T-helper 2 cell treated with Interferon-gamma antibody and Interleukin-4, amounts not matched to agents 5 μg/mL and 100 μg/mL, for 36 hours (primary cell): ENCODE measurements around the gene MED15.

Experiments used
- DNase-seq: peaks from one replicate; pipeline ENCODE4 v3.0.0; 2021; ENCODE audit warnings: low spot score
- H3K27ac Mint-ChIP-seq: one replicate; pipeline ENCODE4 v1.8.0; 2021; ENCODE audit warnings: mild to moderate bottlenecking, mixed read lengths
- H3K27me3 Mint-ChIP-seq: one replicate; pipeline ENCODE4 v1.8.0; 2021; ENCODE audit warnings: low read depth, mixed read lengths
- H3K36me3 Mint-ChIP-seq: one replicate; pipeline ENCODE4 v1.8.0; 2021; ENCODE audit warnings: low read depth, mixed read lengths
- H3K4me1 Mint-ChIP-seq: one replicate; pipeline ENCODE4 v1.8.0; 2021; ENCODE audit warnings: low read depth, mixed read lengths
- H3K4me3 Mint-ChIP-seq: one replicate; pipeline ENCODE4 v1.8.0; 2022; ENCODE audit warnings: mild to moderate bottlenecking, moderate library complexity, mixed read lengths
- H3K9me3 Mint-ChIP-seq: one replicate; pipeline ENCODE4 v1.8.0; 2021; ENCODE audit warnings: mixed read lengths

MED15 gene

GRCh38 chr22:20577549-20577975 is 70.2 kb downstream of the MED15 start:
- Mint-ChIP-seq H3K27ac (peak overlapping the region; percentile 79), H3K4me1 (peaks cover 14% of the 10 kb centered on the region), H3K27me3 (no peaks in the 10 kb centered on the region), H3K4me3 (peak overlapping the region; percentile 13), H3K36me3 (peaks cover 43% of the 10 kb centered on the region), H3K9me3 (no peaks in the 10 kb centered on the region)
- DNase-seq, result no peak

GRCh38 chr22:20578192-20578591 is 70.8 kb downstream of the MED15 start:
- peaks cover 40% of the 10 kb centered on the region for H3K36me3 Mint-ChIP-seq
- DNase-seq, result no peak
- H3K4me3 Mint-ChIP-seq, result no peak overlapping the region
- H3K27me3 Mint-ChIP-seq, result no peaks in the 10 kb centered on the region
- H3K9me3 Mint-ChIP-seq, result no peaks in the 10 kb centered on the region
- no peak overlapping the region for H3K27ac Mint-ChIP-seq
- H3K4me1 Mint-ChIP-seq, result peaks cover 14% of the 10 kb centered on the region

GRCh38 chr22:20578707-20579106 is 71.3 kb downstream of the MED15 start:
- H3K4me1 Mint-ChIP-seq, result peaks cover 14% of the 10 kb centered on the region
- H3K27me3 Mint-ChIP-seq, result no peaks in the 10 kb centered on the region
- DNase-seq, result no peak
- no peak overlapping the region for H3K4me3 Mint-ChIP-seq
- H3K36me3 Mint-ChIP-seq, result peaks cover 37% of the 10 kb centered on the region
- no peaks in the 10 kb centered on the region for H3K9me3 Mint-ChIP-seq
- H3K27ac Mint-ChIP-seq, result no peak overlapping the region

- no peak overlapping the region for H3K4me3 Mint-ChIP-seq
- H3K27me3 Mint-ChIP-seq, result no peaks in the 10 kb centered on the region
- H3K4me1 Mint-ChIP-seq, result peaks cover 14% of the 10 kb centered on the region
- H3K9me3 Mint-ChIP-seq, result no peaks in the 10 kb centered on the region
- no peak for DNase-seq
- H3K27ac Mint-ChIP-seq, result peak overlapping the region; percentile 26
- H3K36me3 Mint-ChIP-seq, result peaks cover 38% of the 10 kb centered on the region
Measured at GRCh38 chr22:20579273-20580120, 72.1 kb downstream of the MED15 start.

GRCh38 chr22:20580179-20580578 is 72.8 kb downstream of the MED15 start:
- Mint-ChIP-seq H3K27me3 (no peaks in the 10 kb centered on the region), H3K4me1 (peaks cover 14% of the 10 kb centered on the region), H3K36me3 (peaks cover 34% of the 10 kb centered on the region), H3K4me3 (no peak overlapping the region), H3K9me3 (no peaks in the 10 kb centered on the region), H3K27ac (peak overlapping the region; percentile 26)
- DNase-seq, result no peak

GRCh38 chr22:20580611-20581502 is 73.4 kb downstream of the MED15 start:
- peaks cover 14% of the 10 kb centered on the region for H3K4me1 Mint-ChIP-seq
- H3K9me3 Mint-ChIP-seq, result no peaks in the 10 kb centered on the region
- no peaks in the 10 kb centered on the region for H3K27me3 Mint-ChIP-seq
- H3K27ac Mint-ChIP-seq, result no peak overlapping the region
- no peak overlapping the region for H3K4me3 Mint-ChIP-seq
- no peak for DNase-seq
- H3K36me3 Mint-ChIP-seq, result peaks cover 36% of the 10 kb centered on the region

GRCh38 chr22:20581503-20582170 is 74.2 kb downstream of the MED15 start:
- H3K27me3 Mint-ChIP-seq, result no peaks in the 10 kb centered on the region
- no peaks in the 10 kb centered on the region for H3K9me3 Mint-ChIP-seq

GRCh38 chr22:20582171-20582511 is 74.7 kb downstream of the MED15 start:
- Mint-ChIP-seq H3K27me3 (no peaks in the 10 kb centered on the region), H3K9me3 (no peaks in the 10 kb centered on the region), H3K36me3 (peaks cover 33% of the 10 kb centered on the region), H3K27ac (no peak overlapping the region), H3K4me1 (peaks cover 5% of the 10 kb centered on the region), H3K4me3 (no peak overlapping the region)
- DNase-seq, result no peak

More at GRCh38 chr22:20581503-20582170, 74.2 kb downstream of the MED15 start:
- Mint-ChIP-seq H3K36me3 (peaks cover 33% of the 10 kb centered on the region), H3K4me1 (peaks cover 10% of the 10 kb centered on the region), H3K4me3 (no peak overlapping the region), H3K27ac (no peak overlapping the region)
- no peak for DNase-seq

GRCh38 chr22:20582520-20583361 is 75.3 kb downstream of the MED15 start:
- H3K4me3 Mint-ChIP-seq, result no peak overlapping the region
- H3K36me3 Mint-ChIP-seq, result peaks cover 29% of the 10 kb centered on the region
- H3K27ac Mint-ChIP-seq, result no peak overlapping the region
- DNase-seq, result no peak
- H3K9me3 Mint-ChIP-seq, result no peaks in the 10 kb centered on the region
- H3K27me3 Mint-ChIP-seq, result no peaks in the 10 kb centered on the region
- no peaks in the 10 kb centered on the region for H3K4me1 Mint-ChIP-seq

- Mint-ChIP-seq H3K27me3 (no peaks in the 10 kb centered on the region), H3K4me1 (no peaks in the 10 kb centered on the region), H3K27ac (no peak overlapping the region), H3K4me3 (no peak overlapping the region), H3K36me3 (peaks cover 26% of the 10 kb centered on the region), H3K9me3 (no peaks in the 10 kb centered on the region)
- DNase-seq, result no peak
Measured at GRCh38 chr22:20583471-20583922, 76.1 kb downstream of the MED15 start.

- Mint-ChIP-seq H3K27ac (peak overlapping the region; percentile 26), H3K36me3 (peaks cover 21% of the 10 kb centered on the region)
Measured at GRCh38 chr22:20584029-20584871, 76.8 kb downstream of the MED15 start.

GRCh38 chr22:20584872-20585638 is 77.6 kb downstream of the MED15 start:
- Mint-ChIP-seq H3K36me3 (peaks cover 21% of the 10 kb centered on the region), H3K4me1 (no peaks in the 10 kb centered on the region), H3K9me3 (no peaks in the 10 kb centered on the region), H3K27me3 (no peaks in the 10 kb centered on the region), H3K4me3 (no peak overlapping the region), H3K27ac (no peak overlapping the region)
- DNase-seq, result no peak

More at GRCh38 chr22:20584029-20584871, 76.8 kb downstream of the MED15 start:
- H3K4me1 Mint-ChIP-seq, result no peaks in the 10 kb centered on the region
- no peaks in the 10 kb centered on the region for H3K27me3 Mint-ChIP-seq
- no peak for DNase-seq
- no peak overlapping the region for H3K4me3 Mint-ChIP-seq
- H3K9me3 Mint-ChIP-seq, result no peaks in the 10 kb centered on the region
